HL-60 (cell line): ENCODE measurements around the gene DMGDH.

Experiments
- DNase-seq, 2 experiments: peaks; one replicate each; pipeline ENCODE4 v3.0.0-alpha.2; 2010 to 2020; ENCODE audit warnings: low read depth in 1 of 2, low spot score in 1 of 2
- H3K27ac ChIP-seq: fragments of 250-450 bp; sonication (Bioruptor Pico); replicated peaks from 2 replicates; pipeline ENCODE4 v1.5.1; 2020; ENCODE audit warnings: mild to moderate bottlenecking, moderate library complexity
- H3K27me3 ChIP-seq: fragments of 250-450 bp; sonication (Bioruptor Pico); 2 replicates; pipeline ENCODE4 v1.5.1; 2021; ENCODE audit warnings: mild to moderate bottlenecking, moderate library complexity; ENCODE audit not compliant: insufficient read depth, poor library complexity, severe bottlenecking
- H3K4me3 ChIP-seq: replicated peaks from 2 replicates; pipeline ENCODE4 v1.5.1; 2011; ENCODE audit warnings: mild to moderate bottlenecking, control low read depth, low read length; ENCODE audit not compliant: insufficient read depth
- CTCF ChIP-seq: IDR thresholded peaks from one replicate; pipeline ENCODE4 v1.5.1; 2011; ENCODE audit warnings: low read length, control low read depth, inconsistent platforms; ENCODE audit not compliant: insufficient read depth
- GABPA ChIP-seq: IDR thresholded peaks from 2 replicates; pipeline ENCODE4 v1.6.1; 2012; ENCODE audit warnings: low read depth
- POLR2AphosphoS5 ChIP-seq: IDR thresholded peaks from 2 replicates; pipeline ENCODE4 v1.6.1; 2012; ENCODE audit warnings: low read depth
- REST ChIP-seq: IDR thresholded peaks from 2 replicates; pipeline ENCODE4 v1.6.1; 2012; ENCODE audit warnings: low read depth; ENCODE audit not compliant: insufficient replicate concordance
- SPI1 ChIP-seq: IDR thresholded peaks from 2 replicates; pipeline ENCODE4 v1.6.1; 2012; ENCODE audit warnings: low read depth, mild to moderate bottlenecking, borderline replicate concordance

Gene DMGDH

GRCh38 chr5:79005151-79005550, 64.3 kb downstream of the DMGDH start:
- no peak for DNase-seq
- no peak overlapping the region for H3K27ac ChIP-seq
- TF ChIP-seq SPI1 (no peak), GABPA (no peak), POLR2AphosphoS5 (no peak), CTCF (no peak), REST (no peak)
- no peak overlapping the region for H3K4me3 ChIP-seq
- no peaks in the 10 kb centered on the region for H3K27me3 ChIP-seq

GRCh38 chr5:79002374-79002773, 67.1 kb downstream of the DMGDH start:
- TF ChIP-seq POLR2AphosphoS5 (no peak), GABPA (no peak), SPI1 (no peak), REST (no peak), CTCF (no peak)
- DNase-seq = no peak
- no peaks in the 10 kb centered on the region for H3K27me3 ChIP-seq
- H3K4me3 ChIP-seq = no peak overlapping the region
- H3K27ac ChIP-seq = no peak overlapping the region

GRCh38 chr5:79001471-79001870, 68.0 kb downstream of the DMGDH start:
- no peak overlapping the region for H3K4me3 ChIP-seq
- no peaks in the 10 kb centered on the region for H3K27me3 ChIP-seq
- no peak for DNase-seq
- TF ChIP-seq REST (no peak), GABPA (no peak), POLR2AphosphoS5 (no peak), SPI1 (no peak), CTCF (no peak)
- H3K27ac ChIP-seq = no peak overlapping the region
